CD4-positive, alpha-beta T cell treated with Interferon alpha-2 for 1 hour (primary cell): ENCODE results near the gene BCL2L13.
"Not testable (repeated sequence)": the region's sequence is repeated elsewhere in the genome, so short reads cannot be mapped to it uniquely, and the experiment has no call there.

ENCODE experiments used
- DNase-seq, 2 donors: peaks; one replicate each; pipeline ENCODE4 v3.0.0-alpha.2; 2020 to 2022

Gene BCL2L13

DNA sequence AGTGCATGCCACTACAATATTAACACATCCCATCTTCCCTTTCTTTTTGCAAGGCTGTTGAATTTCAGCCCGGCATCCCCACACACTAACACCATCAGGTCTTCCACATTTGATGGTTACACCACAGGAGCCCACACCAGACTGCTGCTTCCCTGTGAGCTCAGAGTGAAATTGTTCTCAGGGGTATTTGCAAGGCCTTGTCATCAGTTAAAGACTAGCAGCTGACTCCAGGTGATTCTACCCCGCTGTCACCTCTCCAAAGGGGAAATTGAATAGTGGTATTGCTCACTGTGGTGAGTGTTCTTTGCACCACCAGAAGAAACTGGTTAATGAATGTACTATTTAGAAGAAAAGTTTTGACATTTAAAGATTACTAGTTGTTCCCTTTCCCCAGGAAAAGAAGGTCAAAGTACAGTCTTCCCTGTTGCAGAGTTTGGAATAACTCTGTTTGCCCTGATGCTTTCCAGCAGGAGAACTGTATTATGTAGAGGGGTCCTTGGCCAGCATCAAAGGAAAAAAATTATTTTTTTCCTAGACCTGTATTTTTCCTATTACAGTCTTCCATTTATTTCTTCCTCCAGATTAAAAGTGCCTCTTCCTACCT is 93.8 kb downstream of the BCL2L13 start:
- DNase-seq = no peak

DNA sequence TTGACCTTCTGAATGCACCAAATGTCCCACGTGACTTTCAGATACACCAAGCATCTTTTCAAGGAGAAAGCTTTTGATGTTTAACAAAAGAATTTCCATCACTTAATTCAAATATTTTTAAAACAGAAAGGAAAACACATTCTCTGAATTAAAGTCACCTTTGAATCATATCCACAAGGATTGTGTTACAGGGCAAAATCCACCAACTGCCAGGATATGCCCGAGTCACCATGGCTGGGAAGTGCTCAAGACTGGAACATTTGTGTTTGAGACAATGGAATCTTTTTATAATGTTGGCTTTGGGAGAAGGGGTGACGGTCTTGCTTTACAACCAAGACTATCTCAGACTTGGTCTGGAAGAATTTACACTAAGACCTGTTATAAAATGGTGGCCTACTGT is 94.9 kb downstream of the BCL2L13 start:
- no peak for DNase-seq

DNA sequence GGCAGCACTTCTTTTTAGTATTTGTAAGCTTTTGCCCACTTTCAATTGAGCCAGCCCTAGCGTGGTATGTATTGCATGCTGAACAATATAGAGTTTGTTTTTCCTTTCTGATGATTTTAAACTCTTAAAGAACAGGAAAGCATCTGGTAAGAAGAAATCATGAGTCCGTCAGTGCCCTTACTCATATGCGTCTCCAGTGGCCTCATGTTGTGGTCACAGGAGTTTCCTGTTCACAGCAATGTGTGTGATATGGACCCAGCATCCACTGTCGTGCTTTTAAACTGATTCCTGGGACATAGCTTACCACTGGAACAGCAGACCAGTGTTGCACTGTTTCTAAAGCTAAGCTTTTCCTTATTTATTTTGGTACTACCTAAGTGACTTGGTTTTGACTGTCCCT is 95.6 kb downstream of the BCL2L13 start:
- DNase-seq = no peak

DNA sequence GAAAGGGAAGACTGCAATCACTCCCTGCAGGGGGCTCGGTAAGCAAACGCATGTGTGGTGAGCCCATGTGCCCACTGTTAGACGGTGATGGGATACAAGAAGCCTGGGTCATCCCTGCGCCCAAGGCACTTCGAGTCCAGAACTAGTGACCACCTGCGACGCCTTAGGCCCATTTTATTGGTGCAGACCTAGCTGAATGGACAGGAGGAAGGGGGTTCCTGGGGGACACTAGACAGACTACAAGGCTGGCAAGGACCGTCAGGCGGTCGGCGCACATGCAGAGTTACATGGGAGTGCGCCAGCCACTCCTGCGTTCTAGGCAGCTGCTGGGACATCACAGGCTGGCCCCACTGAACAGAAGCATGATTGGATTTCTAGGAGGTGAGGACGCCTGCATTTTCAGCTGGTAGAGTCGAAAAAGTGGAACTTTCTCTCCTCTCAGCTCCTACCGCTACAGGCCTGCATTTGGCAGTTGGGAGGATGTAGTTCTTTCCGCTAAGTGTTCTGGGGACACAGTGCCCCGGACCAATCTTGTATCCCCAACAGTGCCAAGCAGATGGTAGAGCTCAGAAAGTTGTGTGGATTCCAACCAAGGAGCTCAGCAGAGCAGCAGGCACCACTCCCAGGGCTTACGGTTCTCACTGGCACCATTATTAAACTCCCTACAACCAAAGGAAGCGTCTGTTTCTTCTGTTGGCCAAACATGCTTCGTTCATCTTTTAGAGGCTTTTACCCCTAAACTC is 100.0 kb downstream of the BCL2L13 start:
- DNase-seq = no peak

DNA sequence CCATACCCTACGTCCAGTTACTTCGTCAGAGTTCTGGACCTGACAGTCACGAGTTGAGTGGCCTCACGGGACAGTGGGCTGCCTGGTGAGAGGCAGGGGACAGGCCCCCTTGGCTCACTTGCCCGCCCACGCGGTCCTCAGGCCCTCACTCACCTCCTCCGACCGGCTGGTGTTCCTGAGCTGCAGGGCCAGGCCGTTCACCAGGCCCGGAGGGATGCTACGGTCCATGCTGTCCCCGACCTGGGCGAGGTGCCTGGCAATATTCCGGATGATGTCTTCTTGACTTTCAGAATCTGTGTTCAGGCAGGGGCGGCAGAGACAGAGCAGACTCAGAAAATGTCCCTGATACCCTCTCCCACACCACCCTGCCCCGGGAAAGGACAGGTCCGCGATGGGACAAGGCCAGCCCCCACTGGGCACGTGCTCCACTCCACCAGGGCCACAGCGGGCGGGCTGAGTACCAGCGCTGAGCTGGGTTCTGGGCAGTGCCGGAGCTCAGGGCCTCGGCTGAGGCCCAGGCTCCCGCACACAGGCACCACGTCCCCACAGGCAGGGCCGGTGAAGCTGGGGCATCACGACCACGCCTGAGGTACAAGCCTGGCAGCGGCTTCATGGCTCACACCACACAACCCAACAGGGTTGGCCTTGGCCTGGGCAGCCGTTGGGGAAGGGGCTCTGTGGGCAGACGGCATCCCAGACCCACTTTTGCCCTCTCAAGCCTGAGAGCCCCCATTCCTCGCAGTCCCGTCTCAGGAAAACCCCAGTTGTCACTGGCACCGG is 100.8 kb downstream of the BCL2L13 start:
- DNase-seq = no peak

DNA sequence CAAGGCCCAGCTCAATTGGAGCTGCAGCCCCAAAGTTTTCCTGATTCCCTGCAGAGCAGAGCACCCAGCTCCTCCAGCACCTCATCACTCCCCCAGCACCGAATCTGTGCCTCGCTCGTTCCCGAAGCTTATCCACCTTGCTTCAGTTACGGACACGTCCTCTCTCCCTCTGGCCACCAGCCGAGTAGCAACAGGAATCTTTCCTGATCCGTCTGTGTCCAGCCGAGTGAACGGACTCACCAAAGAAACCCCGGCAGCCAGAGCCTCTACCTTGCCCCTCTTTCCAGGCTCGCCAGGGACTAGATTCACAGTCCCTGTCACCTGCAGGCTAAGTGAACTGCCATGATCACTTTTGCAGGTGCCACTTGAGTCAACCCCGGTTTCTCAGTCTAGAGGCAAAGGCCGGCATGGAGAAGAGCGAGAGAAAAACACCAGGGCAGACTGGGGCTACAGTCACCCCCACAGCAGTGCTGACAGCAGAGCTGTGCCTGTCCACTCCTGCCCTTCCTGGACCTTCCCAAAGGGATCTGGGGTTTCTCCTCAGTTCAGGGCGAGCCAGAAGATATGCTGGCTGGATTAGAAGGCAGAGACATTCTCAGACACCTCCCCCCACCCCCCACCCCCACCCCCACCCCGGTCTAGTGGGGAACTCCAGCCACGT is 103.4 kb downstream of the BCL2L13 start:
- DNase-seq = no peak

DNA sequence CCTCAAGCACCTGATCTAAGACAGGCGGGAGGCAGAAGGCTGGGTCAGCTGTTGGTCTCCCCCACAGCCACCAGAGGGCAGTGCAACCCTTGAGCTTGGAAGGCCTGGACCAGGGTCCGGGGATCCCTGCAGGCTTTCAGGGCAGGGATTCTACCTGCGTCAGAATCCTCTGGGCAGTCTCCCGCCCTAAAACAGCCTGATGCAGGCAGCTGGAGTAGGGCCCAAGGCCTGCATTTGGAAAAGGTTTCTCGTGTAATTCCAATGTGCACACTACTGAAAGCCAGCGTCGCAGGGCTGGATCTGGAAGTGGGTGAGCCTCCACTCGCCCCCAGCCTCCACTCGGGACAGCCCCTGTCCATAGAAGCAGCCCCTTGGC is 104.0 kb downstream of the BCL2L13 start:
- DNase-seq = peak; percentile 68 to 73

DNA sequence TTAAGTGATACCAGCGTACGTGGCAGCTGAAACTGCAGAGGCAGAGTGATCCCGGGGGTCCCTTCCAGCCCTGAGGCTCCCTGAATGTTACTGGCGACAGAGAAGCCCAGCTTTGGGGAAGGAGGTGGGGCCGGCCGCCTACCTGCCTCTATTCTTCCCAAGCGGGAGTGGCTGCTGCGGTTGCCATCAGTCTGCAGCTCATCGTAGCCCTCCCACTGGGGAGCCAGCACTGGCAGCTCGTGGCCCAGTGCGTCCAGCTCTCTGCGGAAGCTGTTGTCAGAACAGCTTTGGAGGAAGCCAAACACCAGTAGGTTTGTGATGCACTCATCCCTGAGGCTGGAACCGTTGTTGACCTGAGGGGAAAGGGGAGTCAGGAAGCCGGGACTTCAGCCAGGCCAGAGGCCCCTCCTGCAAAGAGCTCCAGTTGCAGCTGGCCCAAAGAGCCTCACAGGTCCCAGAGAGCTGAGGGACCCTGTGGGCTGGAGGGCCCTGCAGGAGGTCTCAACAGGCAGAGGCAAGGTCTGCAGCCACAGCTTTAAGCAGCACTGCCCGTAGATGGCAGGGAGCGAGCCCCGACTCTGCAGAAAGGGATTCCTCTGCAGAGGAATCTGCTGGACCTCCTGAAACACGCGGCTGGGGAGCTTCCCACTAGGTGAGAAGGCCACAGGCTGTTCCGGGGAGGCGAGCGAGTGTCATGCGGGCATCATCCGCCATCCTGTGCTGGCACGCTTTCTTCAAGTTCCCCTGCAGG is 105.3 kb downstream of the BCL2L13 start:
- no peak for DNase-seq

DNA sequence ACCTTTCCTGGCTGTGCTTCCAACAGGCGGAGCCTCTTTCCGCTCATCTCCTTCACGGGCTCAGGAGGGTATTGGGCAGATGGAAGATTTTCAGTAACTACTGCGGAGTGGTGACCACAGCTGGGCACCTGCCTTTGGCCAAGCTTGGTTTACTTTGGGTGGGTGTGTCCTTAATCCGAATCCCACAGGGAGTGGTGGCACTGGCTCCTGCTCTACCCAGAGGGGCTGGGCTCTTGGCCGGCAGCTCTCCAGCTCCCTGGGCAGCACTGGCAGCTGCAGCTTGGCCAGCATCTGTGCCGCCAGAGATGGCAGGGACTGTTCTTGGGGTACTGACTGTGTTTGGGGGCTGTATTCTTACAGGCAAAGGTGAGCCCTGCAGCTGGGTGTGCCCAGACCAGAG is 105.9 kb downstream of the BCL2L13 start:
- DNase-seq = no peak

DNA sequence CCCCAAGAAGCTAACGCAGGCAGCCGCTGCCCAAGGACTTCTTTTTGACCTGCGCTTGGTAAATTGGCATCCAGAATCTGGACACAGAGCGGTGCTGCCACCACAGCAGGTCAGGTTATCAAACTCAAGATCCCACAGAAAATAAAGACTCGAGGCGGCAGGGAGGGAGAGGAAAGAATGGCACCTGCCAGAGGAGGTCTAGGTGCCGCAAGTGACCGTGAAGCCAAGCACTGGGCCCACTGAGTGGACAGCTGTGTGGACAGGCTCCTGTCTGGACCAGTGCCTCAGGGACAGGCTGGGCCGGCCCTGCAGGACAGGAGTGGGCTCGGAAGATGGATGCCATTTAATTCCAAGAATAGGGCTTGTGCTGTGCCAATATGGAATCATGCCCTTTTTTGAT is 108.4 kb downstream of the BCL2L13 start:
- no peak for DNase-seq

DNA sequence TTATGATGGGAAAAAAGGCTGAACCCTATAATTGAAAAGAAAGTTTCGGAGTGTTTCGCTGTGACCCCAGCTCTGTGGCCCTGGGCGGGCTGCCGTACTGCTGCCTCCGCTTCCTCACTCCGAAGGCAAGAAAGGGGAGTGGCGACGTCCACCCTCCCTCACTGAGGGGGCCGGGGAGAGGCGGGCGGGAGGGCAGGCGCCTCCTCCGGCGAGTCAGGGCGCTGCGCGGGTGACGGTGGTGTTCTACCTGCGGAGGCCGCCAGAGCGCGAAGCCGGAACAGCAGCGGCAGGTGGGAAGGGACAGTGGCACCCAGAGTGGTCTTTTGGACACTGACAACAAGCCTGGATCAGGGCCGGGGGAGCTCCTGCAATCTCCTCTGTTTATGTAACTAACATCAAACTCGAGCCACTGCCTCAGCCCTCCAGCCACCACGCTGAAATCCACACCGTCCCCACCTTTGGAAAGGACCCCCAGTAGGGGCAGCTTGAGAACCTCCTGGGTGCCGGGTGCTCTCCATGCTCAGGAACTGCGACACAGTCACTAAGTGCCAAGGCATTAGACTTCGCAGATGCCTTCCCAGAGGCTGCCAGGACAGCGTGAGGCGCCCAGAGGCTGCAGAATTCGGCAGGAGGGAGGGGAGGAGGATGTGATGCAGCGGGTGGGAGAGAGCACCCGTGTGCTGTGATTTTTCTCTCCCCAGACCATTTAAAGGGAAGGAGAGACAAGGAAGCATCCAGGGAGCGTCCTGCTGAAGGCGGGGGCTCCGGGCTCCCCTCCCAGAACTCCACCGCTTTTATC is 110.2 kb downstream of the BCL2L13 start:
- no peak for DNase-seq

DNA sequence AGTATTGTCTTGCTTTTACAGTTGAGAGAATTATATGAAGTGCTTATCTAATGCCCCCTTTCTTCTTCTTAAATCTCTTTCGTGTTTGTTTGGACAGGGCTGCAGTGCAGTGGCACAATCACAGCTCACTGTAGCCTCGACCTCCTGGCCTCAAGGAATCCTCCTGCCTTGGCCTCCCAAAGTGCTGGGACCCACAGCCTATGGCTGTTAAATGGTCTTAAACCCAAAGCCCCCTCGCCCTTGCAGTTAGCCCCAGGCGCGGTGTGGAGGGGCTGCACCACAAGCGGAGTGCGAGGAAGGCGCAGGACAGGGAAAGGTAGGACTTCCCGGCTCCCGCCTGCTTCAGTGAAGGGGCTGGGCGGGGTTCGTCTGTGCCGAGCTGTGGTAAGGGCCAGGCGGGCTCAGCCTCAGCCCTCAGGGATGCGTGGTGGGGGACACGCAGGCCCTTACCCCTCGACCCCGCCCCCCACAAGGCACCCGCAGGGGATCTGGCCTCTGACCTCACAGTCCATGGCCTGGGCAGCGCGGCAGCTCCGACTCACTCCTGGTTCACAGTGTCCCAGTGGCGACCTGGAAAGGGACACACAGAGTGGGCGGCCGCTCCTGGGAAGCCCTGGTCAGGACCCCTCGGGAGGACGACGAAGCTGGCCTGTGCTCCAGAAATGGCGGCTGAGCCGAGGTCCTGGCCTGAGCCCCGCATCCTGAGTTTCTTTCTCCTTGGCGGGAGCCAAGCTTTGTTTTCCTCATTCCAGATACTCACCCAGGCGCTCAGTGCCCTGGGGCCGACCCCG is 111.2 kb downstream of the BCL2L13 start:
- no peak for DNase-seq

DNA sequence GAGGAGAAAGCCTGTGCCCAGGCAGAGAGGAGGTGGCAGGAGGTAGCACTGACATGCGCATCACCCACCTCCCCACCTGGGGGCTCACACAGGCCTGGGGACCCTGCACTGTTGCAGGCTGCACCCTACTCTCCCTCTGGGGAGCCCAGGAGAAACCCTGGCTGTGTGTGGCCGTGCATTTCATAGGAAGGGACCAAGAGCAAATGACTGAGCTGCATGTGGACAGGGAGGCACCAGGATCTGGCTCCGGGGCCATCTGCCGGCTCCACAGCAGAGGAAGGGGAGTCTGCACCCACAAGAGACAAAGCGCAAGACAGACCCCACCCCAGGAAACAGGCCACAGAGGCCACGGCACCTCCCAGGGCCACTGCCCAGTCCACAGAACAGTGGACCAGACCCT is 113.0 kb downstream of the BCL2L13 start:
- DNase-seq = no peak

DNA sequence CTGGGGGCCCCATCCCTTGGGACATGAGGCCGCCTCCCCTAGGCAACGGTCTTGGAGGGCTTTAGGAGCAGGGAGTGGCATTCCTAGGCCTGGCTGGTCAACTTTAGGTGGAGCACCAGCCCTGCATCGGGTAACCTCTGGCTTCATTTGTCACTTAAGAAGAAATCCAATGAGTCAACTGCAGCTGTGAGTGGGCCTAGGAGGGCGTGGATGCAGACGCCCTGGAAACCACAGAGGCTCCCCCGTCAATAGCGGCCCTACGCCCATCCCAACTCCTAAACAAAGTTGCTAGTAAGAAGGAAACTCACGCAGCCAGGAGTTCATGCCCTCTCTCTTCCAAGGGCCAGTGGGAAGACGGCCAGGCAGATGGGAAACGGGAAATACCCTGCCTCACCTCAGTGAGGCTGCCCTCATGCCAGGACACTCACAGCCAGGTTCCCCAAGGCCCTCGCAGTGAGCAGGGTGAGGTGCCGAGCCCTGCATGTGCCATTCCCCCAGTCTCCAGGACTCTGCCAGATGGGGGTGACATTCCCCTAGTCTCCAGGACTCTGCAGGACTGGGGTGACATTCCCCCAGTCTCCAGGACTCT is 114.9 kb downstream of the BCL2L13 start:
- DNase-seq = no peak

DNA sequence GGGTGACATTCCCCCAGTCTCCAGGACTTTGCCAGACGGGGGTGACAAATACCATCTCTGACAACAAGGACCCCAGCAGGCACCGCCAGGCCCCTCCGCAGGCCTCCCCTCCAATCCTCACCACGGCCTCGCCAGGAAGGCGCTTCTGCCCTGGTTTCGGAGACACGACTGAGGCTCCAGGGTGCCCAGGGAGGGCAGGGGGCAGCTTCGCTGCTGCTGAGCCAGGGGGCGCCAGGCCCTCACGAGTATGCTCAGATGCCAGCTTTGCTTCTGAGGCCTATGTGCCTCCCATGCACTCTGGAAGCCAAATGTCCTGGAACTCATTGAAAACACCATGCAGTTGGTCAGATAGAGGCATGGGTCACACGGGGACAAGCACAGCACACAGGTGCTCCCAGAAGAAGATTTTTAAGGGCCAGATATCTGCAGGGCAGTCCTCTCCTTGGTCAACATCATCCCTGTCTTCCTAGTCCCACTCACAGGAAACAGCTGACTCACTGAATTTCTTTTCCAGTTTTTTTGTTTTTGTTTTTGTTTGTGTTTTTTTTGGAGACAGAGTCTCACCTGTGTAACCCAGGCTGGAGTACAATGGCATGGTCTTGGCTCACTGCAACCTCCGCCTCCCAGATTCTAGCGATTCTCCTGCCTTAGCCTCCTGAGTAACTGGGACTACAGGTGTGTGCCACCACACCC is 115.8 kb downstream of the BCL2L13 start:
- DNase-seq = peak in 1 of 2 donors; percentile 43

DNA sequence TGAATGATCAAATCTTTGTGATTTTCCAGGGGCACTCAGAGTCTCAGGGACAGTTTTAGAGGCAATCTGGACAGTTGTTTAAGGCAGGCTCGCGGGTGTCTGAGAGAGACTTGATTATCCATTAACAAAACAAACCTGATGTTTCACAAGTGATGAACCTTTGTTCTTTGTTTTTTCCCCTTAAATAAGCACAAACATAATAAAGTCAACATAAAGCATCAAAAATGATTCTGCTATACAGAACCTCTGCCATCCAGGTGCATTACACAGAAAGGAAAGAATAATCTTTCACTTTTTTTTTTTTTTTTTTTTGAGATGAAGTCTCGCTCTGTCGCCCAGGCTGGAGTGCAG is 122.6 kb downstream of the BCL2L13 start:
- no peak for DNase-seq

DNA sequence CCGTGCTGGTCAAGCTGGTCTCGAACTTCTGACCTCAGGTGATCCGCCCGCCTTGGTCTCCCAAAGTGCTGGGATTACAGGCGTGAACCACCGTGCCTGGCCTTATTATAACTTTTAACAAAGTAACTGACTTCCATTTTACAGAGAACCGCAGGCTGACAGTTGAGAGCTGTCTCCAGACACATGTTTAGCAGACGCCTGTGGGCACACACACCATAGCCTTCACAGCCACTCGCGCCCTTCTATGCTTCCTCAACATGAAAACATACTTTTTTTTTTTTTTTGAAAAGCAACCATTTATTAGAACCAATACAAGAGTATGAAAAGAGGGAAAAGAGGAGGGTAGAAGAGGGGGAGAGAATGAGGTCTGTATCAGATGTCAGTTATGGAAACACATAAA is 124.9 kb downstream of the BCL2L13 start:
- DNase-seq = not testable (repeated sequence)

DNA sequence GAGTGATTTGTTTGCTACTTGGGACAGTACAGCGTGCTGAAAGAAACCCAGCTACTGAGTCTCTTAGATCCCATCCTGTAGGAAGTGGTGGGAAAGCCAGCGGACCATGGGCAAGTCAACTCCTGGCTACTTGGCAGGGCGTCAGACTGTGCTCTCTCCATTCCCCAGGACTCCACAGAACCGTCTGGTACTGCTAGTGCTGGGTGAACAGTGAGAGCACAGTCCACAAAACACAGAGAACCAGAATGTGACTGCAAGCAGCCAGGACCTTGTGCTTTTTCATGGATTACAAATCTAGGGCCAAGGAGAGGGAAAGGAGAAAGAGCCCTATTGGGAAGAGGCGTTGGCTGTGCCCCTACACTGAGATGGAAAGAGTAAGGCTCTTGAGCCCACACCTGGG is 125.5 kb downstream of the BCL2L13 start:
- DNase-seq = no peak

DNA sequence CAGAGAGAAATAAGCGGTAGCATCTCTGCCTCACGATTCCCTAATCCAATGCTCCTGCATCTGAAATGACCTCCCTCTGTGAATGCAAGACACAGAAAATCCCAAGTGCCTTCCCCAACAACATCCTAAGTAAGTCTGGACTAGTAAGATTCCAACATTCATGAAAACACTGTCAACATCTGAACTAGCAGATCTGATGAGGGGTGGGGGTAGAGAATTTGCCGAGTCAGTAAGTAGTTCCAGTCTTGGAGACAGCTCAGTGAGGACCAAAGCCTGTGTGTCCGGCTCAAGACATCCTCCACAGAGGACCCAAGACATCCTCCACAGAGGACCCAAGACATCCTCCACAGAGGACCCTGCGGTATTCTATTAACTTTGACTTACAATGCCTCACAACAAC is 126.3 kb downstream of the BCL2L13 start:
- not testable (repeated sequence) for DNase-seq
